NCI-H2196 (cell line): Measurements from ENCODE around the gene AQP6.

Experiments
- DNase-seq: peaks from one replicate; lab custom pipeline; 2025; ENCODE audit not compliant: unreplicated experiment; lab: John Stamatoyannopoulos, UW

Gene AQP6

GRCh38 chr12:50026691-50027090 is 53.9 kb downstream of the AQP6 start:
- DNase-seq = no peak
